ENCODE measurements around the gene BMP8A. TPM values are rescaled to one million over a fixed set of nuclear protein-coding genes. Genes with fewer than 3 reads are reported as not detected.

The BMP8A gene
- total RNA-seq, 1 experiment from 2014 or later, result 0.11 TPM

DNA sequence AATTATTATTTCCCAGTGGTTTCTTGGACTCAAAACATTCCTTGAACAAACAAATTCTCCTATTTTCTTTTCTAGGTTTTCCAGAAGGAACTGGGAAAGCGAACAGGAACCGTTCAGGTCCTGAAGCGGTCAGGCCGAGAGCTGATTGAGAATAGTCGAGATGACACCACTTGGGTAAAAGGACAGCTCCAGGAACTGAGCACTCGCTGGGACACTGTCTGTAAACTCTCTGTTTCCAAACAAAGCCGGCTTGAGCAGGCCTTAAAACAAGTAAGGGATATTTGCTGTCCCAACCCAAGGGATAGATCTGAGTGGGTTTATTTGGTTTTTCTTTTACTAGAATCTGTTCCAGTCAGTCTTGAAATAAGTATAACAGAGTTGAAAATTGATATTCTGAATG is 39.4 kb upstream of the BMP8A start:
- Histone ChIP-seq H4K20me1 (ENCODE audit: low read length) (no peaks in the 10 kb centered on the region), H3K4me1 (ENCODE audit: insufficient read depth, low read length) (peaks cover 12% of the 10 kb centered on the region), H3K79me2 (ENCODE audit: low read length) (no peaks in the 10 kb centered on the region), H3K9me3 (ENCODE audit: low read length) (no peaks in the 10 kb centered on the region), H2AFZ (ENCODE audit: low read length) (no peak overlapping the region), H3K9me2 (replicated peaks; ENCODE audit: low read length) (no peaks in the 10 kb centered on the region), H3K4me3 (ENCODE audit: low read length) (no peak overlapping the region), H3F3A (ENCODE audit: low read length, unreplicated experiment) (no peaks in the 10 kb centered on the region), H3K36me3 (ENCODE audit: low read depth, low read length) (peaks cover 68% of the 10 kb centered on the region), H3K9ac (ENCODE audit: low read length) (no peak overlapping the region), H3K27ac (ENCODE audit: low read length) (peak overlapping the region; percentile 69), H3K4me2 (ENCODE audit: low read length) (no peak overlapping the region), H3K27me3 (ENCODE audit: low read length) (no peaks in the 10 kb centered on the region)
- CTCF ChIA-PET, result no interaction called here
- BruUV-seq (replicated peaks), result no TSS peak
- TF ChIP-seq, protein P1, sequence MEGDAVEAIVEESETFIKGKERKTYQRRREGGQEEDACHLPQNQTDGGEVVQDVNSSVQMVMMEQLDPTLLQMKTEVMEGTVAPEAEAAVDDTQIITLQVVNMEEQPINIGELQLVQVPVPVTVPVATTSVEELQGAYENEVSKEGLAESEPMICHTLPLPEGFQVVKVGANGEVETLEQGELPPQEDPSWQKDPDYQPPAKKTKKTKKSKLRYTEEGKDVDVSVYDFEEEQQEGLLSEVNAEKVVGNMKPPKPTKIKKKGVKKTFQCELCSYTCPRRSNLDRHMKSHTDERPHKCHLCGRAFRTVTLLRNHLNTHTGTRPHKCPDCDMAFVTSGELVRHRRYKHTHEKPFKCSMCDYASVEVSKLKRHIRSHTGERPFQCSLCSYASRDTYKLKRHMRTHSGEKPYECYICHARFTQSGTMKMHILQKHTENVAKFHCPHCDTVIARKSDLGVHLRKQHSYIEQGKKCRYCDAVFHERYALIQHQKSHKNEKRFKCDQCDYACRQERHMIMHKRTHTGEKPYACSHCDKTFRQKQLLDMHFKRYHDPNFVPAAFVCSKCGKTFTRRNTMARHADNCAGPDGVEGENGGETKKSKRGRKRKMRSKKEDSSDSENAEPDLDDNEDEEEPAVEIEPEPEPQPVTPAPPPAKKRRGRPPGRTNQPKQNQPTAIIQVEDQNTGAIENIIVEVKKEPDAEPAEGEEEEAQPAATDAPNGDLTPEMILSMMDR (conservative IDR thresholded peaks at IDR 0.05; ENCODE audit: low read depth, low read length), result no peak
- TF ChIP-seq EZH2phosphoT487 (IDR thresholded peaks at IDR 0.05; ENCODE audit: borderline replicate concordance, low read length), result no peak
- TF ChIP-seq EZH2 (IDR thresholded peaks at IDR 0.05; ENCODE audit: low read length, unreplicated experiment), result no peak
- DNase-seq (no peak), ATAC-seq (no peak)
- POLR2A ChIA-PET (ENCODE audit: unreplicated experiment), result no interaction called here
- intact Hi-C loops (cut with micrococcal nuclease), result no loop called here

DNA sequence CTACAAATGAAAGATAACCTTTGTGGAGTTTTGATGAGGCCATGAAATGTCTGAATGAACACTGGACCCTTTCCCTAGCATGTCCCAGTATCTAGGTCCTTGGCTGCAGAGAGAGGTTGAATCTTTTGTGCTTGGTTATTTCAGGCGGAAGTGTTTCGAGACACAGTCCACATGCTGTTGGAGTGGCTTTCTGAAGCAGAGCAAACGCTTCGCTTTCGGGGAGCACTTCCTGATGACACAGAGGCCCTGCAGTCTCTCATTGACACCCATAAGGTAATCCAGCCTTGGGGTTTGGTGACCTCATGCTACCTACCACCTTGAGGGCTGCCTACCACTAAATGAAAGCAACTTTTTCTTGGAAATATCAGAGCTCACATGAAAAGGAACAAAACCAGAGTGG is 38.9 kb upstream of the BMP8A start:
- Histone ChIP-seq H3K9me2 (replicated peaks; ENCODE audit: low read length) (no peaks in the 10 kb centered on the region), H3K4me1 (ENCODE audit: insufficient read depth, low read length) (peaks cover 12% of the 10 kb centered on the region), H3K27me3 (ENCODE audit: low read length) (no peaks in the 10 kb centered on the region), H3K36me3 (ENCODE audit: low read depth, low read length) (peaks cover 68% of the 10 kb centered on the region), H3K9ac (ENCODE audit: low read length) (no peak overlapping the region), H3K27ac (ENCODE audit: low read length) (no peak overlapping the region), H3K9me3 (ENCODE audit: low read length) (no peaks in the 10 kb centered on the region), H3K79me2 (ENCODE audit: low read length) (no peaks in the 10 kb centered on the region), H4K20me1 (ENCODE audit: low read length) (no peaks in the 10 kb centered on the region), H2AFZ (ENCODE audit: low read length) (no peak overlapping the region), H3K4me2 (ENCODE audit: low read length) (no peak overlapping the region), H3K4me3 (ENCODE audit: low read length) (no peak overlapping the region), H3F3A (ENCODE audit: low read length, unreplicated experiment) (no peaks in the 10 kb centered on the region)
- ATAC-seq (no peak), DNase-seq (no peak)
- ChIA-PET POLR2A (ENCODE audit: unreplicated experiment) (no interaction called here), CTCF (no interaction called here)
- intact Hi-C loops (cut with micrococcal nuclease), result no loop called here
- no TSS peak for BruUV-seq (replicated peaks)
- TF ChIP-seq EZH2 (IDR thresholded peaks at IDR 0.05; ENCODE audit: low read length, unreplicated experiment), result no peak
- TF ChIP-seq EZH2phosphoT487 (IDR thresholded peaks at IDR 0.05; ENCODE audit: borderline replicate concordance, low read length), result no peak
- TF ChIP-seq, protein P1 (conservative IDR thresholded peaks at IDR 0.05; ENCODE audit: low read depth, low read length), result no peak

DNA sequence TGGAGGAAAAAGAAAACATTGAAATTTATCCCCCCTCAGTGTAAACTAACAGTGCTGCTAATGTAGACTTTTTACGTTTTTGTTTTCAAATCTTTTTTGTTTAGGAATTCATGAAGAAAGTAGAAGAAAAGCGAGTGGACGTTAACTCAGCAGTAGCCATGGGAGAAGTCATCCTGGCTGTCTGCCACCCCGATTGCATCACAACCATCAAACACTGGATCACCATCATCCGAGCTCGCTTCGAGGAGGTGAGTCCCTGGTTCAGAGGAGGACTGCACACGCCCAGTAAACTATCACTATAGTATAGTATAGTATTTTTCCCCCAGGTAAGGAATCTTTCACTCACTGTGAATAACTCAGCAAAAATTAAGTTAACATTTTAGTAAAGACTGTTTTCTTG is 37.8 kb upstream of the BMP8A start:
- no peak for TF ChIP-seq EZH2 (IDR thresholded peaks at IDR 0.05; ENCODE audit: low read length, unreplicated experiment)
- TF ChIP-seq, protein P1 (conservative IDR thresholded peaks at IDR 0.05; ENCODE audit: low read depth, low read length), result no peak
- TF ChIP-seq EZH2phosphoT487 (IDR thresholded peaks at IDR 0.05; ENCODE audit: borderline replicate concordance, low read length), result no peak
- peaks cover 70% of the 10 kb centered on the region for H3K36me3 ChIP-seq (ENCODE audit: low read depth, low read length)
- BruUV-seq (replicated peaks), result no TSS peak
- H3K27ac ChIP-seq (ENCODE audit: low read length), result no peak overlapping the region
- H3F3A ChIP-seq (ENCODE audit: low read length, unreplicated experiment), result no peaks in the 10 kb centered on the region
- ATAC-seq (no peak), DNase-seq (no peak)
- ChIA-PET POLR2A (ENCODE audit: unreplicated experiment) (no interaction called here), CTCF (no interaction called here)
- no peaks in the 10 kb centered on the region for H3K9me3 ChIP-seq (ENCODE audit: low read length)
- H3K4me1 ChIP-seq (ENCODE audit: insufficient read depth, low read length), result peaks cover 12% of the 10 kb centered on the region
- H3K9ac ChIP-seq (ENCODE audit: low read length), result no peak overlapping the region
- H3K9me2 ChIP-seq (replicated peaks; ENCODE audit: low read length), result no peaks in the 10 kb centered on the region
- no peaks in the 10 kb centered on the region for H3K27me3 ChIP-seq (ENCODE audit: low read length)
- no peaks in the 10 kb centered on the region for H3K79me2 ChIP-seq (ENCODE audit: low read length)
- intact Hi-C loops (cut with micrococcal nuclease), result no loop called here
- H4K20me1 ChIP-seq (ENCODE audit: low read length), result no peaks in the 10 kb centered on the region
- no peak overlapping the region for H3K4me2 ChIP-seq (ENCODE audit: low read length)
- no peak overlapping the region for H2AFZ ChIP-seq (ENCODE audit: low read length)
- no peak overlapping the region for H3K4me3 ChIP-seq (ENCODE audit: low read length)

All from PC-3 (cell line).